Cardiac fibroblast (primary cell): ENCODE results near the gene KLRK1.
"Not testable (repeated sequence)": the region's sequence is repeated elsewhere in the genome, so short reads cannot be mapped to it uniquely, and the experiment has no call there.

Experiments used
- DNase-seq, 2 donors: peaks; one replicate each; pipeline versions ENCODE4 v3.0.0 to v3.0.0-alpha.2; 2010; ENCODE audit warnings: low read depth in 2 of 2
- H3K4me3 ChIP-seq, 2 donors: replicated peaks in 1 of 2; 1 replicate in 1 of 2; 2 replicates in 1 of 2; pipeline ENCODE4 v1.5.1; 2011; ENCODE audit warnings: low read depth in 2 of 2, low read length in 2 of 2, mild to moderate bottlenecking in 2 of 2, moderate library complexity in 1 of 2
- TF ChIP-seq, protein P1 (sequence below): IDR thresholded peaks from one replicate; pipeline ENCODE4 v1.5.1; 2011; ENCODE audit warnings: low read depth, mild to moderate bottlenecking, low read length, inconsistent platforms

Gene KLRK1

DNA sequence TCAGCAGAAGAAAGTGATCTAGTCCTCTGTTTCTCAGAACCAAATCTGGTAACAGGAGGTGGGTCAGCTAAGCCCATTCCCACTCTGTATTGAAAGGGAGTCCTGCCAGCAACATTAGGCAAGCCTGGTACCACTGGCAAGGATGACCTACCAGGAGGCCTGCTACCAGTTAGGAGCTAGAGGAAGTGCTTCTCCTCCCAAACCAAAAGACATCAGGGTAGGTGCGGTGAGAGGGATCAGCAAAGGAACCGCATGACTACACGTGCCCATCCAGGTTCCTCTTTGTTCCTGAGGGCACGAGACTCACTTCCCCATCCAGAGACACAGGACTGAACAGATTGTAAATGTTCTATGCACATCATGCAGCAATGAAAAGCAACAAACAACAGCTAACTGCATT, 16.9 kb upstream of the KLRK1 start:
- TF ChIP-seq, protein P1, sequence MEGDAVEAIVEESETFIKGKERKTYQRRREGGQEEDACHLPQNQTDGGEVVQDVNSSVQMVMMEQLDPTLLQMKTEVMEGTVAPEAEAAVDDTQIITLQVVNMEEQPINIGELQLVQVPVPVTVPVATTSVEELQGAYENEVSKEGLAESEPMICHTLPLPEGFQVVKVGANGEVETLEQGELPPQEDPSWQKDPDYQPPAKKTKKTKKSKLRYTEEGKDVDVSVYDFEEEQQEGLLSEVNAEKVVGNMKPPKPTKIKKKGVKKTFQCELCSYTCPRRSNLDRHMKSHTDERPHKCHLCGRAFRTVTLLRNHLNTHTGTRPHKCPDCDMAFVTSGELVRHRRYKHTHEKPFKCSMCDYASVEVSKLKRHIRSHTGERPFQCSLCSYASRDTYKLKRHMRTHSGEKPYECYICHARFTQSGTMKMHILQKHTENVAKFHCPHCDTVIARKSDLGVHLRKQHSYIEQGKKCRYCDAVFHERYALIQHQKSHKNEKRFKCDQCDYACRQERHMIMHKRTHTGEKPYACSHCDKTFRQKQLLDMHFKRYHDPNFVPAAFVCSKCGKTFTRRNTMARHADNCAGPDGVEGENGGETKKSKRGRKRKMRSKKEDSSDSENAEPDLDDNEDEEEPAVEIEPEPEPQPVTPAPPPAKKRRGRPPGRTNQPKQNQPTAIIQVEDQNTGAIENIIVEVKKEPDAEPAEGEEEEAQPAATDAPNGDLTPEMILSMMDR: no peak
- no peak for DNase-seq
- no peak overlapping the region for H3K4me3 ChIP-seq

DNA sequence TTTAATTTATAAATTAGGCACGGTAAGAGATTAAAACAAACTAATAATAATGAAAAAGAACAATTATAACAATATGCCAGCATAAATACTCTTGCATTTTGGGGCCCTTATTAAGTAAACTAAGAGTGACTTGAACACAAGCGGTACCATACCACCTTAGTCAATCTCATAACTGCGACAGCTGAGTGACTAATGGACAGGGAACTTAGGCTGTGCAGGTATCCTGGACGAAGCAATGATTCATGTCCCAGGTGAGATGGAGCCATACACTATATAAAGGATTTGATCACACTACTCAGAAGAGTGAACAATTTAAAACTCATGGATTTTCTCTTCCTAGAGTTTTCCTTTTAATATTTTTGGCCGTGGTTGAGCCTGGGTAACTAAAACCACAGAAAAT, 15.5 kb upstream of the KLRK1 start:
- TF ChIP-seq, protein P1: no peak
- DNase-seq: no peak
- no peak overlapping the region for H3K4me3 ChIP-seq

- H3K4me3 ChIP-seq: no peak overlapping the region
- DNase-seq: no peak
- TF ChIP-seq, protein P1: no peak
Measured at GRCh38 chr12:10404798-10405197, 15.0 kb upstream of the KLRK1 start.

DNA sequence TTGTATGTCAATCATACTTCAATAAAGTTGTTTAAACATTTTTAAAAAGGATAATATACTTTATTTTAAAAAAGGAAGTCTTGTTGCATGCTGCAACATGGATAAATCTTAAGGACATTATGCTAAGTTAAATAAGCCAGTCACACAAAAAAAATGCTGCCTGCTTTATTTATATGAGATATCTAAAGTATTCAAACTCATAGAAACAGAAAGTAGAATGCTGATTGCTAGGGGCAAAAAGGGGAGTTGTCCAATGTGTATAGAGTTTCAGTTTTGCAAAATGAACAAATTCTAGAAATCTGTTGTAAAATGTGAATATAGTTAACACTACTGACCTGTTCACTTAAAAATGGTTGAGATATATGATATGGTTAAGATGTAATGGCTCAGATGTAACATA, 11.0 kb upstream of the KLRK1 start:
- no peak for DNase-seq
- TF ChIP-seq, protein P1: no peak
- H3K4me3 ChIP-seq: no peak overlapping the region

DNA sequence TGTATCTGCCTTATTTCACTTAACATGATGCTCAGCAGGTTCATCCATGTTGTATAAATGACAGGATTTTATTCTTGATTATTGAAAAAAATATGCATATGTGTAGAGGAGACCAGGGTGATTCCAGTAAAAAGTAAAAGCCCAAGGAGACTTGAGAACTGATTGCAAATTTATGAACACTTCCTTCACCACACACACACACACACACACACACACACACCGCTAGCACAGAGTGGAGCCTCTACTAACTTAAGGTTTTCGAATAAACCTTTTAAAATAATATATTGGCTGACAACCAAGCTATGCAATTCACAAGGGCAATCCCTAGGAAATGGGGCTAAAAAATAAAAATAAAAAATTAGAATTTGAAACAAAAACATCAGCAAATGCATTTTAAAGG, 8.3 kb upstream of the KLRK1 start:
- DNase-seq: no peak
- TF ChIP-seq, protein P1: no peak
- H3K4me3 ChIP-seq: no peak overlapping the region

DNA sequence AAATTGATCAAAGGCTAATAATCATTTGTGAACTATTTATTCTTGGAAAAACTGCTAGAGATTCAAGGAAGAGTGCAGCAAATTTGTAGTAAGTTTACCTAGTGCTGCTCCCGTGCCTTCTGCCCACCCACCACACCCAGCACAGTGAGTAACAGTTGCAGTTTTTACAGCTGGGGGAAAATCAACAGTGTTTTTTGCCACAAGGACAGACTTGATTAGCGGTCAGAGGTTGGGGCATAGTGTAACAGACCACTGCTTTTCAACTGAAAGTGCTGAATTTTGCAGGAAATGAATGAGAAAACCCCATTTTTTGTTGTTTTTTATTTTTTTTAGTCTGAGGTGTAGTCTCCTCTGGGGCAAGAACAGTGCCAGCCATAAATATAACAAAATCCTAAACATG, 7.5 kb upstream of the KLRK1 start:
- no peak overlapping the region for H3K4me3 ChIP-seq
- no peak for DNase-seq
- TF ChIP-seq, protein P1: no peak

GRCh38 chr12:10396176-10396575, 6.3 kb upstream of the KLRK1 start:
- DNase-seq, H3K4me3 ChIP-seq: not testable (repeated sequence)
